Measurements from ENCODE around the gene DPPA2.

GRCh38 chr3:109275702-109276293 is 40.5 kb downstream of the DPPA2 start:
- TF ChIP-seq CTCF (conservative IDR thresholded peaks at IDR 0.05) = peak; percentile 76
- TF ChIP-seq EZH2 (IDR thresholded peaks at IDR 0.05; ENCODE audit: low read depth) = no peak

Measured in PC-9 (cell line).